ENCODE results near the gene NABP2.
"Not testable (repeated sequence)": the region's sequence is repeated elsewhere in the genome, so short reads cannot be mapped to it uniquely, and the experiment has no call there.

Gene NABP2

DNA sequence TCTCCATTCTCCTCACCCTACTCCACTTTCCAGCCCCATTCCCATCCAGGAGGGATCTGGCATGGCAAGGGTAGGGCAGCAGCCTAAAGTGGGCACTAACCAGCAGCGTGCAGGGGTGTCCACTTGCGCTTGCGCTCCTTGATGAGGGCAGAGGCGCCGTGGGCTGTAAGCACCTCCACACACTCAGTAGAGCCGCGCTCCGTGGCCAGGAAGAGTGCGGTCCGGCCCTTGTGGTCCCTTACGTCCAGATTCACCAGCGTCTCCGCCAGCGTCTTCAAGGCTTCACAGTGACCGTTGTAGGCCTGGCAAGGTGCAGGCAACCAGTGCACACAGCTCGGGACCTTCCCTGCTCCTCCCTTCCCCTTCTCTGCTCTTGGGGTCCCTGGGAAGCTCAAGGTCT, 23.8 kb downstream of the NABP2 start:
- no peak for DNase-seq (ENCODE audit: low read depth)

DNA sequence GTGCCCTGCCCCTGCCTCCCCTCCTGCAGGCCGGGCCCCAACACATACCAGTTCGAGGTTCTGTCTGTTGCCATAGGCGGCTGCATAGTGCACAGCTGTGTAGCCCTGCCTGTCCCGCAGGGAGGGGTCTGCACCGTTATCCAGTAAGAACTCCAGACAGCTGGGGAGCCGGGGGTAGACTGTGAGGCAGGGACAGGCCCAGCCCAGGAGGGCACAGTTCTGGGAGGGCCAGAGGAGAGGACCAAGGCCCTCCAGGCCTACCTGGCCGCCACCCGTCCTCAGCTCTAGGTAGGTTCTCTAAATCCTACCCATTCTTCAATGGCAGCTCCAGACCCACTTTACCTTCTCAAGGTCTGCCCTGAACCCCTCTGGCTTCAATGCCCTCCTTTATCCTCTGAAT, 24.6 kb downstream of the NABP2 start:
- DNase-seq (ENCODE audit: low read depth), result no peak

DNA sequence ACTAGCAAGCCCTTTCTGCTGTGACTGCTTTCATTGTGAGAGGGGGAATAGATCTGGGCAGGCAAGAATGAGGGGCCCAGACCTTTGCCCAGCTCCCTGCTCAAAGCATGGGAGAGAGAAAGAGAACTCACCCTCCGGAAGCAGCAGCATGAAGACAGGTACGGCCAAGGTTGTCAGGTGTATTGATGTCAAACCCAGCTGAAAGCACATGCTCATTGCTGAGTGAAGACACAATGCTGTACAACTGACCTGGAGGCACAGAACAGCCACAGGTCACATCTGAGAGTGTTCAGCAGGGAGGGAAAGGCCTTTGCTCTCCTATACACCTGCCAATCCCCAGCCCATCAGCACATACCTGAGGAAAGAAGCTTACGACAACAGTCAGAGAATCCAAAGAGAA, 28.5 kb downstream of the NABP2 start:
- DNase-seq (ENCODE audit: low read depth), result no peak

DNA sequence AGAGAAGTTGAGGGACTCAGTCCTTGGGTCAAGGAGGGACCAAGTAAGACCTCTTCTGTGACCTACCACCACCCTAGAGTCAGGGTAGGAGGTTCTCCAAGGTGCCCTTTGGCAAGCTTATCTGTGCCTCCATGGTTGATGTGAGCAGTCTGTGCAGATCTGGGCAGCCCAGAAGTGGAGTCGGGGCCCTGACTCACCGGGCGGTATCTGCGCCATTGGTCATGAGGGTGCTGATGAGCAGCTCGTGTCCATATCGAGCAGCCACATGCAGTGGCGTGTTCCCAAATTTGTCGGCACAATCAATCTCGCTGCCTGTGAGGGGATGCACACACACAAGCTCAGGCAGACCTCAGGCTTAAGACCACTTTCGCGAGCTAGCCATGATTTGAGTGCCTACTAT, 28.9 kb downstream of the NABP2 start:
- no peak for DNase-seq (ENCODE audit: low read depth)

DNA sequence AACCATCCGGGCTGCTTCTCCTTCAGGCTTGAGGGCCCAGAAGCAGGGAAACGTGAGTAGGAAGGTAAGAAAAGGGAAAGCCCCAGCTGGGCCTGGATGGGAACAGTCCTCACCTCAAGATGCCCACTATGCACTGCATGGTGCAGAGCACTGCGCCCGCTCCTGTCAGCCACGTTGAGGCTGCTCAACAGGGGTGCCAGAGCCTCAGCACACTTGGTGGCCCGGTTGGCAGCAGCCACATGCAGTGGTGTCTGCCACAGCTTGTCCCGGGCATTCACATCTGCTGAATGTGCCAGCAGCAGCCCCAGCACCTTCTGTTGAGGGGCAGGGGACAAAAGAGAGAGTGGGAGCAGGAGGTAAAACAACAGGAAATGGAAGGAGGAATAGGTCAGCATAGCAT, 31.5 kb downstream of the NABP2 start:
- no peak for DNase-seq (ENCODE audit: low read depth)

DNA sequence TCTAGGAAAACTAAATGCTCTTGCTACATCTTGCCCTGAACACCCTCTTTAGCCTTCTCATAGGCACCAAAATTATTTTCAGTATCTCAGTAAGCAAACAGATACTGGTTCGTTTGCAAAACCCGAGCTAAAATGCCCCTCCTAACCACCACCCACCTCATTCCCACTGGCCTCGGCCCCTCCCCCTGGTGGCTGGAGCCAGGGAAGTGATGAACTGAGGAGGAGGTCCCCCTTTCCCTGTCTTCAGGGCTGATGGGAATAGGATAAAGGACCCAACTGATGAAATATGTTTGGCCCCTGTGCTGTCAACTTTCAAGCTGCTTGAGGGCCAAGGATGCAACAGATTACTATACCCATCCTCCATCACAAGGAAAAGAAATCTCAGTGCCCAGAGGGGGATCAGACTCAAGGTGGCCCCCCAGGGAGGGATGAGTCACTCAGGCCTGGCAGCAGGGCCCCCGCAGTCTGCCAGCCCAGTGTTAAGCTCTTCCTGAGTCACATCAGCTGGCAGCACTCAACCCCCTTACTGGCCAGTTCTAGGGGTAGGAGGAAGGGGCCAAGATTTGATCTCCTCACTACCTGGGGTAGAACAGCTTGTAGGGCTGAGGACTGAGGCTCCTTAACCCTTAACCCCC, 32.3 kb downstream of the NABP2 start:
- DNase-seq (ENCODE audit: low read depth), result no peak

DNA sequence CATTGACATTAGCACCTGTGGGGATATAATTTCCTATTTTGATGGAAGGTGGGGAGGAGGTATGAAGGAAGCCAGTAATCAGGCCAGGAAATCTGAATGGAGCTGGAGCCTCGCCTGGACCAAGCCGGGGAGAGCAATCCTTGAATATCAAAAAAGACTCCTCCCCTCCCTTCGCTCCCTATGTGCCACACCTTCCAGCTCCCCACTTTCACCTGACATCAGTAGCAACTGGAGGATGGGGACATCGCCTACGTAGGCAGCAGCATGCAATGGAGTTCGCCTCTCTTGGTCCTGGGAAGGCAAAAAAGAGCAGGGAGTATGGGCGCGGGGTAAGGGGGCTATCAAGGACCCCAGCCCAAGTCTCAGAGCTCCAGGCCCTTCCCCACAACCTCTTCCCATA, 32.9 kb downstream of the NABP2 start:
- DNase-seq (ENCODE audit: low read depth), result no peak

DNA sequence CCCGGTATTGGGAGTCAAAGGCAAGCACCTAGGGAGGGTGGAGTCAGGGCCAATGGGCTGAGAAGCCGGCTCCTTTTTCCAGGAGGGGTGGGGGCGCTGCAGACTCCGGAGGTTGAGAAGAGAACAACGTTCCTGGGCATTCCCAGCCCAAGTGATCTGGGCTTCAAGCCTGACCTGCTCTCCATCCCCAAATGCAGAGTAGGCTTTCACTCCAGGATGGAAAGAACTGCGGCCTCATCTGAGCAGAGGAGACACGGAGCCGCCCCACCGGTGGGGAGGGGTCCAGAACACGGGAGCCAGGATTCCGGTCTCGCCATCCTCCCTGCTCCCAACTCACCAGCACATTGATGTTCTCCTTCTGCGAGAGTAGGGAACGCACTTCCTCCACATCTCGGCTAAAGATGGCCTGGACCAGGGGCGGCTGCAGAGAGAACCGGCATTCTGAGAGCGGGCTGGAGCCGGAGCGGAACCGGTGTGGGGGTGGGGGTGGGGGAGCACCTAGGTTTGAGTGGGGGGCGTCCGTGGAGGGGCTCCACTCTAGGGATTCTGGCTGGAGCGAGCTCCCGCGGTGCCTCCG, 33.4 kb downstream of the NABP2 start:
- DNase-seq (ENCODE audit: low read depth), result no peak

DNA sequence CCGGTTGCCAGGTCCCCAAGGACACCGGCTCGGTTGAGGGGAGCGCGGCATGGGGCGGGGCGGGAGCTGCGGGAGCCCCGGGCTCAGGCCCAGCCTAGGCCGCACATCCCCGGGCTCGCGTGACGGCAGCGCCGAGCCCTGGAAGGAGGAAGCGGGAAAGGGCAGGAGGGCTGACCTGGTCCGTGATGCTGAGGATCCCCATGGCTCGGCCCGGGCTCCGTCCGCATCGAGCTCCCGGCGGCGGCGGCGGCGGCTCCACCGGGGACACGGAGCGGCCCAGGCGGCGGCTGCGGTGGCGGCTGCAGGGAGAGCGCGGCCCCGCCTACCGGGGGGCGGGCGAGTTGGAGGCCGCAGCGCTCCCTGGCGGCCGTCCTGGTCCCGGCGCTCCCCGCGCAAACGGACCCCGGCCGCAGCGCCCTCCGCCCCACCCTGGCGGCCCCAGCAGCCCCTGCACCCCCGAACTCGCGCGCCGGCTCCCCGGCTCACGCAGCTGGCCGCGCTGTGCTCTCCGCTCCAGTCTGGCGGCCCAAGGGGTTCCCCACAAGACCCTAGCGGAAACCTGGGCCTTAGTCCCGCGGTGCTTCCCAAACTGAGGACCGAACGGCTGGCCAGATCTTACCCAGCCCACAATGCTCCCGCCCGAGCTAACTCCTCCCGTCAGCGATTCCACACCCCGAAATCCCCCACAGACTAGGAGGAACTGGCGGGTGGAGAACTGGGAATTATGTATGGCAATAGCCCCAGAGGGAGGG, 34.1 kb downstream of the NABP2 start, which contains the start of gene ANKRD52:
TSS of gene ANKRD52 (minus strand) at position 317 of the 752 bp plus-strand sequence. CDS start at position 202, 115 bp downstream.
- DNase-seq (ENCODE audit: low read depth), result peak; percentile 55

DNA sequence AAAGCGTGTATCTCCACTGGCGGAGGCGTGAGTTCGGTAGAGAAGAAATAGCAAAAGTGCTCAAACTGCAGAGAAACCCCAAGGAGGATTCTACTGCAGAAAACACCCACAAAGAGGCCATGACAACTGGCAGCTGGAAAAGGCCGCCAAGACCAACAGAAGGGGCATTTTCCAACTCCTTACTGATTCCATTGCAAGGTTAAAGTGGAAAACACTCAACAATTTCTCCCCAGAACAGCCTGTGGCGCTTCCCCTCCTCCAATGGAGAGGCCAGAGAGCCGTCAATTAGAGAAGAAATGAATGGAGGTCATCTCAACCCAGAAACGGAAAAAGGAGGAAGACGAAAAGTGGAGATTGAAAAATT, 34.7 kb downstream of the NABP2 start:
- no peak for DNase-seq (ENCODE audit: low read depth)

DNA sequence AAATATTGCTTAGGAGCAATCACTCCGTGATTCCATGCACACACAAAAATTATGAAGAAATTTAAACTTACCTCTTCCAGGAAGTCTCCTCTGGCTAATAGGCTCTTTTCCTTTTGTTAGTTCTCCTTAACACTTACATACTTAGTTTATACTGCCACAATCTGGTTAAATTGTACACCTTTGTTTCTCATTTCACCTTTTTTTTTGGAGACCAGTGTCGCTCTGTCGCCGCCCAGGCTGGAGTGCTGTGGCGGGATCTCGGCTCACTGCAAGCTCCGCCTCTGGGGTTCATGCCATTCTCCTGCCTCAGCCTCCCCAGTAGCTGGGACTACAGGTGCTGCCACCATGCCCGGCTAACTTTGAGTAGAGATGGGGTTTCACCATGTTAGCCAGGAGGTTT, 36.2 kb downstream of the NABP2 start:
- DNase-seq (ENCODE audit: low read depth), result no peak

DNA sequence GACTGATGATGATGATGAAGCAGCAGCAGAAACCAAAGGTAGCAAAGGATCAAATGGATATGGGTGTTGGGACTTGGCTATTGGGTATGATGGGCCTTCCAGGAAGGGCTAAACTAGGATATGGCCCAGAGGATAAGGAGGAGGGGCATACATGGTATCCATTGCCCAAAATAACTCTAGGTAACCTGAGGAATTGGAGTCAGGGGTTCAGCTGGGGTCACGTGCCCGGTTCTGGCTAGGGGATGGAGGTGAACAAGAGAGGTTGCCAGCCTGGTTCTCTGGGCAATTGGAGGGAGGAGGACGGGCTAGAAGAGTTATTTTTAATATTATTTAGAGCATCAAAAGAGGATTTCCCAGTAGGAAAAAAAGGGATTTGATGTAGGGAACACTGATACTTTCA, 36.8 kb downstream of the NABP2 start:
- DNase-seq (ENCODE audit: low read depth), result no peak

DNA sequence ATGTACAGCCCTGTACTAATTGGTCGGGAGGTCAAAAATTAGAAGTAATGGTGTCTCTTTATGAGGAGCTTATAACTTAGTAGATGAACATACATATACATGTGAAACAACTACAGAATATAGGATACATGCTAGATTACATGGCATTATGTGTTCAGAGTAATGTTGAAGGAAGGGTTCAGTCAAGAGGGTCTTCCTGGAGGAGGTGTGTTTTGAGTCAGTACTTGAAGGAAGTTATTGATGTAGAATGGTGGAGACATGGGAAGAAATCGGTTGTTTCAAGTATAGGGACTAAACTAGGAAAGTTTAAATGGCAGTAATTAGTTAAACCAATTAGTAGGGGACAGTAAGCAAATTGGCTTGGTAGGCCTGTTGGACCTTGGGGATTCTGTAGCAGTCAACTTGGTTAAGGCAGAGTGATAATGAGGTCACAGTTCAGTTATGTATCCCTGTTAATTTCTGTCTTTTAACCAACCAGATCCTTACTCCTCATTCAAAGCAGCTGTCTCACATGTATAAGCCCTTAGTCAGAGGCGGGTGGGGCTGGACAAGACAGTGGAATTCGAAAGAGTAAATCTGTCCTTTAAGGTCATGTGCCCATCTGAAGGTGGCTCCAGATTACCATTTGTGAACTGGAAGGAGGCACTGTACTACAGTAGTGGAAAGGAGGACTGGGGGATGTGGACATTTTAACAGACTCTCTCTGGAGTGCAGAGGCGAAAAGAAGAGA, 37.5 kb downstream of the NABP2 start:
- peak; percentile 75 for DNase-seq (ENCODE audit: low read depth)

DNA sequence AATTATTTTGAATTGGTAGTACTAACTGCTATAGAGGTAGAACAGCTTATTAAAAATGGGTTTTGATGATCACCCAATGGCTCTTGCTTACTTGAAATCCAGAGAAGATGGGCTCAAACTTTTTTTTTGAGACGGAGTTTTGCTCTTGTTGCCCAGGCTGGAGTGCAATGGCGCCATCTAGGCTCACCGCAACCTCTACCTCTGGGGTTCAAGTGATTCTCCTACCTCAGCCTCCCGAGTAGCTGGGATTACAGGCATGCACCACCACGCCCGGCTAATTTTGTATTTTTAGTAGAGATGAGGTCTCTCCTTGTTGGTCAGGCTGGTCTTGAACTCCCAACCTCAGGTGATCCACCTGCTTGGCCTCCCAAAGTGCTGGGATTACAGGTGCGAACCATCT, 38.8 kb downstream of the NABP2 start:
- DNase-seq (ENCODE audit: low read depth), result not testable (repeated sequence)

DNA sequence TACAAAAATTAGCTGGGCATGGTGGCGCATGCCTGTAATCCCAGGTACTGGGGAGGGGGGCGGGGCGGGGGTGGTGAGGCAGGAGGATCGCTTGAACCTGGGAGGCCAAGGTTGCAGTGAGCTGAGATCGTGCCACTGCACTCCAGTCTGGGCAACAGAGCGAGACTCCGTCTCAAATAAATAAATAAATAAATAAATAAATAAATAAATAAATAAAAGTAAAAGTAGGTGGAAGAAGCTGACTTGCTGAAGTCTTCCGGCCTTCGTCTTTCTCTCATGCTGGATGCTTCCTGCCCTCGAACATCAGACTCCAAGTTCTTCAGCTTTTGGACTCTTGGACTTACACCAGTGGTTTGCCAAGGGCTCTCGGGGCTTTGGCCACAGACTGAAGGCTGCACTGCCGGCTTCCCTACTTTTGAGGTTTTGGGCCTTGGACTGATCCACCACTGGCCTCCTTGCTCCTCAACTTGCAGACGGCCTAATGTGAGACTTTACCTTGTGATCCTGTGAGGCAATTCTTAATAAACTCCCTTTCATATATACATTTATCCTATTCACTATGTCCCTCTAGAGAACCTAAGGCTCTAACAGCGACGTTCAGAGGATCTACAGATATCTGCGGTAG, 42.0 kb downstream of the NABP2 start:
- not testable (repeated sequence) for DNase-seq (ENCODE audit: low read depth)

DNA sequence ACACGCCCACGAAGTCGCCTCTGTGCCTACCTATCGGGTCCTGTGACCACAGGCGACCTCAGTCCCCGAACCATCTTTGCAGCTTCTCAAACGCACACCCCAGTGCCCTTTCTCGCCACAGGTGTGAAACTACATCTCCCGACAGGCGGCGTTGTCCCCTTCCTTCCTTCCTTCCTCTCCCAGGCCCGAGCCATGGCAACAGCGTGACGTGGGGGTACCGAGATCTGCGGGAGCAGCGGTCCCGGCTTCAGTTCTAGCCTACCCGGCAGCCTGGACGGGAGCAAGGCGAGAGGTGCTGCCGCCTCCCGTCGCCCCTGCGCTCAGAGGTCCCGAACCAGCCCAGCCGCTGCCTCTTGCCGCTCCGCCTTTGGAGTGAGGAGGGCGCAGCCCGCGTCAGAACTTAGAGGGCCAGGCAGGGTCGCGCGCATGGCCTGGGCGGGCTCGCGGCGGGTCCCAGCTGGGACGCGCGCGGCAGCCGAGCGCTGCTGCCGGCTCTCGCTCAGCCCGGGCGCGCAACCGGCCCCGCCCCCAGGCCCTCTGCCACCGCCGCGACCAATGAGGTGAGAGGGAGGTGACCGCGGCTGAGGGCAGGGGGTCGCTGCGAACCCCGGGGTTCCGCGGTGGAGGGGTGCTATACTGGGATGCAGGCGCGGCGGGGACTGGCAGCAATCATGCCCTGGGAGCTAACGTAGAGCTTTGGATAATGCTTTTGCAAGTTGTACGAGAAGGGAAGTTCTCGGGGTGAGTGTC, 42.7 kb downstream of the NABP2 start, which contains the start of gene COQ10A:
TSS of gene COQ10A (plus strand) at position 250 of the 750 bp plus-strand sequence. CDS start at position 427, 177 bp downstream.
- DNase-seq (ENCODE audit: low read depth), result peak; percentile 72

DNA sequence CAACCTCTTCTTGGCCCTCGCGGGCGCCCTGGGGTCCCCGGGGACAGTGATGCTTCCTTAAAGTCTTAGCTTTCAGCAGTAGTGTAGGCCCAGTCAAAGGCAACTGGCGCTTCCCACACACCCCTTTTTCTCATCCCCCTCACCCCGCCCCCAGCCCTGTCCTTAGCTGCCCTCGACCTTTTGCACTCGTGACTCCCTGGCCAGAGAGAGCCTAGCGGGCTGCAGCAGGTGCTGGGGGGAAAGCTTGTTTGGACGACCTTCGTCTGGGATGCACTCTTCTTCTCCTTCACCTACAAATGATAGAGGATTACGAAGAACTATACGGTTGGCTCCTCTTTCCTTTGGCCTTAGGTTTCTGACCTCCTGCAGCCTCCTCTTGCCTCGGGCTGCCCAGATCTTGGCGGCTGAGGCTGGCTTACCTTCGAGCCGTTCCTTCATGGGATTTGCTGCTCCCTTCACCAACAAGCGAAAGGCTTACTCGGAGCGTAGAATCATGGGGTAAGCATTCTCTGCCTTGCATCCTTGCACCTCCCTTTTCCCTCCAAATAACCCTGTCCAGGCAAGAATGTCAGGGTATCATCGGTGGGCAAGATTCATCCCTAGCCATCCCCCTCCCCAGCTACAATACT, 43.4 kb downstream of the NABP2 start:
- no peak for DNase-seq (ENCODE audit: low read depth)

DNA sequence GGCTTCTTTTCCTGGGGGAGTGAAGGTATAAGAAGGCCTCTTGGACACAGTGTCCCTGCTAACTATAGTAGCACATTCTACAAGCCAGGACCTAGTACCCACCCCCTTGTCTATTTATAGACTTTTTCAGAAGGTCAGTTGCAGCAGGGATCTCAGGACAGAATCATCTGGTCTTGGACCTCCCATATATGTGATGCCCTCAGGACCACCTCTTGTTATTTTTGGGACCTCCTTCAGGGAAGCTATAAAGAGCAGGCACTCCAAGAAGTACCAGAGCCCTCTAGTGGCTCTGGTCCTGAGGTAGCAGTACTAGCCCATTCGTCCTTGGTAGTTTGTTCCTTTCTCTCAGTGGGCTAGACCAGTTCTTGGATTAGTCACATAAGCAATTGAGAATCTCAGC, 46.9 kb downstream of the NABP2 start:
- DNase-seq (ENCODE audit: low read depth), result no peak

DNA sequence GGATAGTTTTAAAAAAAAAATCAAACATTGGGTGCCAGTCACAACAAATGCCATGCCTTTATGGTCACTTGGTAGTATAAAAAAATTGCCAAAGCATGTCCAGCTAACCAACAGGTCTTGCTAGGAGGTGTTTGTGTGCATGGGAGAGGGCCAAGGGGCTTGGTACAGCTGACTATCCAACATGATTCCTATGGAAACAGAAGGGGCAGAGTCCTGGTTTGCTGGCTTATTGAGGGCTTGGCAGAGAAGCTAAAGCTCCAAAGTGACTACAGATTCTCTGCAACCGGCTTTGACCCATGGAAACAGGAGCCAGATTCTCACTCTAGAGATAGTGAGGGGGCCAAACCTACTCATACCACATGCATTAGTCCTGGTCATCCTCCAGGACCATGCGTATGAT, 48.3 kb downstream of the NABP2 start:
- DNase-seq (ENCODE audit: low read depth), result not testable (repeated sequence)

DNA sequence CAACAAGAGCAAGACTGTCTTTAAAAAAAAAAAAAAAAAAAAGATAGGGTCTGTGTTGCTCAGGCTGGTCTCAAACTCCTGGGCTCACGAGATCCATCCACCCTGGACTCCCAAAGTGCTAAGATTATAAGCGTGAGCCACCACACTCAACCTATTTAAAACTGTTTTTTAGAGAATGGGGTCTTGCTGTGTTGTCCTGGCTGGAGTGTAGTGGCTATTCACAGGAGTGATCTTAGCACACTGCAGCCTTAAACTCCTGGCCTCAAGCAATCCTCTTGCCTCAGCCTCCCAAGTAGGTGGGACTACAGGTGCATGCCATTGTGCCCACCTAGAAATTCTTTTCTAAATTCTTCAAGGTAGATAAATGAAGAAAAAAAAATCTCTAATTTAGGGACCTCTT, 50.2 kb downstream of the NABP2 start:
- no peak for DNase-seq (ENCODE audit: low read depth)

DNA sequence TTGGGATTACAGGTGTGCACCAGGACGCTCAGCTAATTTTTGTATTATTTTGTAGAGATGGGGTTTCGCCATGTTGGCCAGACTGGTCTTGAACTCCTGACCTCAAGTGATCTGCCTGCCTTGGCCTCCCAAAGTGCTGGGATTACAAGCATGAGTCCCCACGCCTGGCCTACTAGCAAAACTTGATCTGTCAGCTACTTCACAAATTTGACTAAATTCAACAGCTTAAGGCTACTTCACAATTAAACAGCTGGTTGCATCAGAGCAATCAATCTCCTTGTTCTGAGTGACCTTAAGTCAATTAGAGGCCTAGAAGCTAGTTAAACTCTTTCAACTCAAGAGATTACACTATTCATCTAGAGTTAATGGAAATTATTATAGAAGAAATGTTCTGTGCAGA, 54.8 kb downstream of the NABP2 start:
- DNase-seq (ENCODE audit: low read depth), result no peak
